IPS-18a (cell line): ENCODE measurements around the gene SHC3.
"Not testable (repeated sequence)": the region's sequence is repeated elsewhere in the genome, so short reads cannot be mapped to it uniquely, and the experiment has no call there.

Source experiments
- H3K27ac ChIP-seq: one replicate; pipeline ENCODE4 v1.5.1; 2013; ENCODE audit warnings: low read length
- H3K27me3 ChIP-seq: one replicate; pipeline ENCODE4 v1.6.1; 2013; ENCODE audit warnings: mild to moderate bottlenecking, low read length; ENCODE audit not compliant: control insufficient read depth, insufficient read depth
- H3K36me3 ChIP-seq: one replicate; pipeline ENCODE4 v1.6.1; 2013; ENCODE audit warnings: low read depth, low read length; ENCODE audit not compliant: control insufficient read depth
- H3K4me1 ChIP-seq: one replicate; pipeline ENCODE4 v1.6.1; 2013; ENCODE audit warnings: low read depth, low read length; ENCODE audit not compliant: control insufficient read depth
- H3K4me3 ChIP-seq: one replicate; pipeline ENCODE4 v1.5.1; 2013; ENCODE audit warnings: low read length
- H3K9ac ChIP-seq: one replicate; pipeline ENCODE4 v1.6.1; 2013; ENCODE audit warnings: mild to moderate bottlenecking, low read length, moderate library complexity
- H3K9me3 ChIP-seq: one replicate; pipeline ENCODE4 v1.6.1; 2013; ENCODE audit warnings: low read depth, low read length; ENCODE audit not compliant: control insufficient read depth

Gene SHC3

DNA sequence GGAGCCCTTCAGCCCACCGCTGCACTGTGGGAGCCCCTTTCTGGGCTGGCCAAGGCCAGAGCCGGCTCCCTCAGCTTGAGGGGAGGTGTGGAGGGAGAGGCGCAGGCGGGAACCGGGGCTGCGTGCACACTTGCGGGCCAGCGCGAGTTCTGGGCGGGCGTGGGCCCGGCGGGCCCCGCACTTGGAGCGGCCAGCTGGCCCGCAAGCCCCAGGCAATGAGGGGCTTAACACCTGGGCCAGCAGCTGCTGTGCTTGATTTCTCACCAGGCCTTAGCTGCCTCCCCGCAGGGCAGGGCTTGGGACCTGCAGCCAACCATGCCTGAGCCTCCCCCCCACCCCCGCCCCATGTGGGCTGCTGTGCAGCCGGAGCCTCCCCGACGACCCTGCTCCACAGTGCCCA lies 30.7 kb upstream of the SHC3 start:
- not testable (repeated sequence) for H3K9me3 ChIP-seq, H3K27ac ChIP-seq, H3K9ac ChIP-seq, H3K4me1 ChIP-seq, H3K27me3 ChIP-seq, H3K36me3 ChIP-seq, H3K4me3 ChIP-seq

DNA sequence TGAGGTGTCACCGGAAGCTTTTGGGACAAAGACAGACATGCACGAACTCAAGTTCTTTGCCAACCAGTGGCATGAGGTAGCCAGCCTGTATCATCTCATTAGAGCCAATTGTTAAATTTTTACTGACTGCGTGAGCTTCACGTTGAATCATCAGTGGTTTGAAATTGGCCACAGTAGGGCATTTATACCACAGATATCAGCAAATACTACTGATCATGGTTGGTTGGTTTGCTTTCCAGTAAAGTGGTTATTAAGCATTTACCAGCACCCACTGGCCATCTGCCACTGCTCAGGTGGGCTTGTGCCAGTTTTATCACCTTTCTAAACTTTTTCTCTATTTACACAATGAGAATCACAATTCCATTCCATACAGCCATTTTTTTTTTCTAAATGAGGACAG lies 28.4 kb upstream of the SHC3 start:
- no peaks in the 10 kb centered on the region for H3K36me3 ChIP-seq
- H3K27me3 ChIP-seq = no peaks in the 10 kb centered on the region
- no peak overlapping the region for H3K27ac ChIP-seq
- no peaks in the 10 kb centered on the region for H3K9me3 ChIP-seq
- no peak overlapping the region for H3K4me3 ChIP-seq
- H3K4me1 ChIP-seq = no peaks in the 10 kb centered on the region
- H3K9ac ChIP-seq = no peak overlapping the region

DNA sequence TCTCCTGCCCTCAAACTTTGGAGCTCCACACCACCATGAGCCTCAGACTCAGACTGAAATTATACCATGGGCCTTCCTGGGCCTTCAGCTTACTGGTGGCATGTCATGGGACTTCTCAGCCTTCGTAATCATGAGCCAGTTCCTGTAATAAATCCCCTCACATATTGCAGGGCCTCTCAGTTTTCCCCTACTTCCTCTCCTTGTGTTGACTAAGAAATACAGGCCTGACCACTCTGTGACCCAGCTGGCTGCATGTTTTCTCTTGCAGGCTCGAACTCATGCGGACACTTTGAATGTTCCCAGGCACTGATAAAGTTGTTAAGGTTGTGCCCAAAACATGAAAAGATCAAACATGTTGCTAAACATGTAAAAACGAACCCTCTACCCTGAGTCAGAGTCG lies 26.2 kb upstream of the SHC3 start:
- Histone ChIP-seq H3K4me3 (no peak overlapping the region), H3K27me3 (no peaks in the 10 kb centered on the region), H3K36me3 (no peaks in the 10 kb centered on the region), H3K27ac (no peak overlapping the region), H3K9me3 (no peaks in the 10 kb centered on the region), H3K9ac (no peak overlapping the region), H3K4me1 (no peaks in the 10 kb centered on the region)

DNA sequence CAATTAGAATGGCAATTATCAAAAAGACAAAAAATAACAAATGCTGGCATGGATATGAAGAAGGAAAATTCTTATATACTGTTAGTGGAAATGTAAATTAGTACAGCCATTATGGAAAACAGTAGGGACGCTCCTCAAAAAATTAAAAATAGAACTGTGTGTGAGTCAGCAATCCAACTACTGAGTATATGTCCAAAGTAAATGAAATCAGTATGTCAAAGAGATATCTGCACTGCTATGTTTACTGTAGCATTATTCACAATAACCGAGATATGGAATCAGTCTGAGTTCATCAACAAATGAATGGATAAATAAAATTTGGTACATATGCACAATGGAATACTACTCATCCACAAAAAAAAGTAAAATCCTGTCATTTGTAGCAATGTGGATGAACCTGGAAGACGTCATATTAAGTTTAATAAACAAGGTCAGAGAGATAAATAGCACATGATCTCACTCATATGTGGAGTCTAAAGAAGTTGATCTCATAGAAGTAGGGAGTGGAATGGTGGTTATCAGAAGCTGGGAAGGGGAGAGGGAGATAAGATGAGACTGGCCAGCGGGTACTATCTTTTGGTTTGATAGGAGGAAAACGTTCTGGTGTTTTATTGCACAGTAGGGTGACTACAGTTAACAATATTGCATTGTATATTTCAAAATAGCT lies 16.6 kb upstream of the SHC3 start:
- Histone ChIP-seq H3K27ac (no peak overlapping the region), H3K4me1 (no peaks in the 10 kb centered on the region), H3K27me3 (no peaks in the 10 kb centered on the region), H3K36me3 (no peaks in the 10 kb centered on the region), H3K9me3 (no peaks in the 10 kb centered on the region), H3K9ac (no peak overlapping the region), H3K4me3 (no peak overlapping the region)

GRCh38 chr9:89194421-89195130 lies 16.0 kb upstream of the SHC3 start:
- no peaks in the 10 kb centered on the region for H3K36me3 ChIP-seq
- H3K27ac ChIP-seq = no peak overlapping the region
- no peak overlapping the region for H3K4me3 ChIP-seq
- H3K9ac ChIP-seq = no peak overlapping the region
- H3K9me3 ChIP-seq = no peaks in the 10 kb centered on the region
- no peaks in the 10 kb centered on the region for H3K27me3 ChIP-seq
- H3K4me1 ChIP-seq = no peaks in the 10 kb centered on the region

DNA sequence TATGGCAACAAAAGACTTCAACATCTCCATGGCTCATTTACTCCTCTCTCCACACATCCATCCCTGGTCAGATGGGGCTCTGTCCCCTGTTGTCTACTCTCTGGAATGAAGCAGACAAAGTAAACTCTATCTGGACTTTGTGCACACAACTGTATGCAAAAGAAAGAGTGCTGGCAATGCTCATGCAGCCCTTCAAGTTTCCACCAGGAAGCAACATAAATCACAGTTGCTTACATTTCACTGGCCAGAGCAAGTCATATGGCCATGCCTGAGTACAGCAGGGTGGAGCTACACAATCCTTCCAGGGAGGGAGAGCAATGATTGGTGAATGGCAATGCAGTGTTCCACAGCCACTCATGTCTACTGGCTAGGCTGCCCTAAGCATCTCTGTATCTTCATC lies 12.4 kb upstream of the SHC3 start:
- no peaks in the 10 kb centered on the region for H3K36me3 ChIP-seq
- H3K27me3 ChIP-seq = no peaks in the 10 kb centered on the region
- no peak overlapping the region for H3K27ac ChIP-seq

DNA sequence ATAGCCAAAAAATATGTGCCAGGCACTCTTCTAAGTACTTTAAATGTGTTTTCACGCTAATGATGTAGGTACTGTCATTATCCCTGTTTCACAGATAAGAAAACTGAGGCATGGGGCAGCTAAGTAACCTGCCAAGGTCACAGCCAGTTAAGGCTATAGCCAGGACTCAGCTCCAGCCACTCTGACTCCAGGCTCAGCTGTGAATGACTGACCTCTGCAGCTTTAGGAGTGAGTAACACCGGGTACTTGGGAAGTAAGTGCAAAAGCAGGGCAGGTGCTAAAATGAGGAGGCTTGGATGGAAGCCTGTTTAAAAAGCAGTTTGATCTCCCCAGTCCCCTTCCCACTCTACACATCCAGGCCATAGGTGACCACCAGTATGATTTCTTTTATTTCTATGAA lies 10.6 kb upstream of the SHC3 start:
- Histone ChIP-seq H3K36me3 (no peaks in the 10 kb centered on the region), H3K9me3 (no peaks in the 10 kb centered on the region), H3K27ac (no peak overlapping the region), H3K9ac (no peak overlapping the region), H3K4me3 (no peak overlapping the region), H3K27me3 (no peaks in the 10 kb centered on the region), H3K4me1 (no peaks in the 10 kb centered on the region)

More for the DNA sequence above, 12.4 kb upstream of the SHC3 start:
- no peak overlapping the region for H3K4me3 ChIP-seq
- no peaks in the 10 kb centered on the region for H3K9me3 ChIP-seq
- no peaks in the 10 kb centered on the region for H3K4me1 ChIP-seq
- H3K9ac ChIP-seq = no peak overlapping the region

- Histone ChIP-seq H3K27me3 (no peaks in the 10 kb centered on the region), H3K9ac (no peak overlapping the region), H3K36me3 (no peaks in the 10 kb centered on the region), H3K4me3 (no peak overlapping the region), H3K9me3 (no peaks in the 10 kb centered on the region), H3K4me1 (no peaks in the 10 kb centered on the region), H3K27ac (no peak overlapping the region)
Observed at GRCh38 chr9:89187950-89188349, 9.3 kb upstream of the SHC3 start.

DNA sequence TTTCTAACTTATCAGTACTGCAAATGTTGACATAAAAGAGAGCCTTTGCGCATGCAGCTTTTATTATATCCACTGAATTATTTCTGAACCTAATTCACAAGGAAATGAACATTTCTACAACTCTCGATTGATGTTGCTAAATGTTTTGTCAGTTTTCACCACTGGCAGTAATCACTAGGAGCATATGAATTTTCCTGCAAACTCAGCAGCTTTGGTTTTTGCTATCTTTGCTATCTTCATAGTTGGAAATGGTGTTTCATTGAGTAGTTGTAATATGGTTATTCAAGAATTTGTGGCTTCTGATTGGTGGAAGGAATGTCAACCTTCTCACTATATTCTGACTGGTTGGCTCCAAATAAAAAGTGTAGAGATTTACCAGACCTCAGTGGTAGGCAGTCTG lies 8.9 kb upstream of the SHC3 start:
- no peaks in the 10 kb centered on the region for H3K36me3 ChIP-seq
- no peaks in the 10 kb centered on the region for H3K27me3 ChIP-seq
- H3K9ac ChIP-seq = no peak overlapping the region
- no peak overlapping the region for H3K27ac ChIP-seq
- H3K4me3 ChIP-seq = no peak overlapping the region
- no peaks in the 10 kb centered on the region for H3K9me3 ChIP-seq
- H3K4me1 ChIP-seq = no peaks in the 10 kb centered on the region

DNA sequence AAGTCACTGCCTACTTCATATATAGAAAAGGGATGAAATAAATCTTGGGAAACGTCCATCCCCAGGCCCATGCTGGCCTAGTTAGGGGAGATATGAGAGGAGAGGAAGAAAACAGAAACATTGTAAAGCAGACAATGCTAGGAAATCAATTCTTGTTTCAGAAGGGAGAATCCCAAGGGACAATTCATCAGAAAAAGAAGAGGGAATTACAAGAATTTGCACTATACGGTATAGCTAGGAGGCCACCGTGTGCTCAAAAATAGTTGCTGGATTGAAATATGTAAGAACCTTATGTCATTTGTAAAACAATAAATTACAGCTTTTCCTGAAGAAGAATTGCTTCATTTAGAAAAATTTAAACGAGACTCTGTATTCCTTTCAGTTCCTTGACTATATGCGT lies 8.3 kb upstream of the SHC3 start:
- H3K4me1 ChIP-seq = no peaks in the 10 kb centered on the region
- no peak overlapping the region for H3K27ac ChIP-seq
- no peaks in the 10 kb centered on the region for H3K36me3 ChIP-seq

DNA sequence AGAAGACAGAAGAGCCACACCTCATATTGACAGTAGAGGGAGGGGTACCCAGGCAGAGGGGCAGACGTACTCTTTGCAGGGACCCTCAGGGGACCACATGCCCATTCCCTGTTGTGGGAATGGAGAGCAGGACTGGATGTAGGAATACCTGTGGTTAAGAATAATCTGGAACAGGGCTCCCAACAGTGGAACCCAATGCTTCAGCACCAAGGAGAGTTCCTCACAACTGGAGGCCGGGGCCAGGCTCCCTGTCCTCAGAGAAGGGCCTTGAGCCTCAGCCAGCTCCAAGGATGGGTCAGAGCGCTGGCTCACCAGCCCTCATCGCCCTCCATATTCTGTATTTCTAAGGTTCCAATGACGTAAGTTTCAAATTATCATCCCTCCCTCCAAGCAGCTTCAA lies 7.4 kb upstream of the SHC3 start:
- no peaks in the 10 kb centered on the region for H3K27me3 ChIP-seq
- H3K4me3 ChIP-seq = no peak overlapping the region
- H3K9ac ChIP-seq = no peak overlapping the region
- no peaks in the 10 kb centered on the region for H3K36me3 ChIP-seq
- no peaks in the 10 kb centered on the region for H3K4me1 ChIP-seq
- no peak overlapping the region for H3K27ac ChIP-seq
- H3K9me3 ChIP-seq = no peaks in the 10 kb centered on the region

More for the DNA sequence above, 8.3 kb upstream of the SHC3 start:
- Histone ChIP-seq H3K9me3 (no peaks in the 10 kb centered on the region), H3K9ac (no peak overlapping the region), H3K27me3 (no peaks in the 10 kb centered on the region), H3K4me3 (no peak overlapping the region)

DNA sequence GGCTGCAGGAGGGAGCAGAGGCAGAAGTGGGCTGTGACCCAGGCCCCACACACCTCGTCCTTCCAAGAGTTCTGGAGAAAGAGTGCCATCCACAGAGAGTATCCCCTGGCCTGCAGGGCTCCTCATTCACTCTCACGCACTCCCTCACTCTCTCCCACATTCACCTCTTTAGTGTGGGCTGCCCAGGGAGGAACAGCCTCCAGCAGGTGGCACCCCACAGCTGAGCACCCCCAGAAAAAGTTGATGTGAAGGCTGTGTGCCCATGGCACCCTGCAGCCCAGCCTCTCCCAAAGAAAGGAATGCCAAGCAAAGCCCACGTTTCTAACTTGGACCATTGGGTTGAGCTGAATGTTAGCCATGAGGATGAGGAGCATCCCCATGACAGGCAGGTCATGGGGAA lies 4.5 kb upstream of the SHC3 start:
- Histone ChIP-seq H3K27me3 (peaks cover 17% of the 10 kb centered on the region), H3K9me3 (no peaks in the 10 kb centered on the region), H3K4me3 (no peak overlapping the region), H3K27ac (no peak overlapping the region), H3K4me1 (peaks cover 20% of the 10 kb centered on the region), H3K36me3 (no peaks in the 10 kb centered on the region), H3K9ac (no peak overlapping the region)
